ENCODE measurements around the gene PTPRG. TPM values are rescaled to one million over a fixed set of nuclear protein-coding genes. Genes with fewer than 3 reads are reported as not detected.
A peak's percentile ranks its signal among the peaks of the same experiment; 100 is the strongest.

PTPRG gene
- total RNA-seq, 4 donors from 2014 or later = 11.0 to 18.5 (median 14.9) TPM

- H3K4me3 ChIP-seq = no peak overlapping the region
- H3K27me3 ChIP-seq = no peaks in the 10 kb centered on the region
- H3K4me1 ChIP-seq = no peaks in the 10 kb centered on the region
- no peak for TF ChIP-seq POLR2AphosphoS5 (IDR thresholded peaks at IDR 0.05)
- TF ChIP-seq POLR2A (IDR thresholded peaks at IDR 0.05) = no peak
- TF ChIP-seq CTCF (IDR thresholded peaks at IDR 0.05) = no peak
- no peak for TF ChIP-seq EP300 (IDR thresholded peaks at IDR 0.05)
- DNase-seq (ENCODE audit: low spot score in 2 of 2) = no peak
- H3K27ac ChIP-seq = no peak overlapping the region
- no peaks in the 10 kb centered on the region for H3K9me3 ChIP-seq
- H3K36me3 ChIP-seq = no peaks in the 10 kb centered on the region
- 51% methylated on average over 3 of the region's 3 CpGs for WGBS
Observed at GRCh38 chr3:61610316-61610715, 48.9 kb downstream of the PTPRG start.

GRCh38 chr3:61612211-61613194 lies 51.1 kb downstream of the PTPRG start:
- no peak for DNase-seq (ENCODE audit: low spot score in 2 of 2)
- Histone ChIP-seq H3K27ac (no peak overlapping the region), H3K36me3 (no peaks in the 10 kb centered on the region), H3K27me3 (no peaks in the 10 kb centered on the region), H3K9me3 (no peaks in the 10 kb centered on the region), H3K4me1 (peaks cover 7% of the 10 kb centered on the region), H3K4me3 (no peak overlapping the region)
- 76% methylated on average over 13 of the region's 13 CpGs for WGBS
- TF ChIP-seq POLR2AphosphoS5 (IDR thresholded peaks at IDR 0.05) (no peak), CTCF (IDR thresholded peaks at IDR 0.05) (no peak), EP300 (IDR thresholded peaks at IDR 0.05) (no peak), POLR2A (IDR thresholded peaks at IDR 0.05) (no peak)

- Histone ChIP-seq H3K27me3 (no peaks in the 10 kb centered on the region), H3K9me3 (no peaks in the 10 kb centered on the region), H3K27ac (no peak overlapping the region), H3K4me3 (no peak overlapping the region), H3K4me1 (peaks cover 7% of the 10 kb centered on the region), H3K36me3 (no peaks in the 10 kb centered on the region)
- 94% methylated on average over 1 of the region's 1 CpG for WGBS
- TF ChIP-seq POLR2A (IDR thresholded peaks at IDR 0.05) = no peak
- no peak for TF ChIP-seq CTCF (IDR thresholded peaks at IDR 0.05)
- no peak for TF ChIP-seq POLR2AphosphoS5 (IDR thresholded peaks at IDR 0.05)
- TF ChIP-seq EP300 (IDR thresholded peaks at IDR 0.05) = no peak
- DNase-seq (ENCODE audit: low spot score in 2 of 2) = no peak
Observed at GRCh38 chr3:61613666-61614065, 52.3 kb downstream of the PTPRG start.

GRCh38 chr3:61615643-61616042 lies 54.3 kb downstream of the PTPRG start:
- Histone ChIP-seq H3K4me3 (no peak overlapping the region), H3K36me3 (no peaks in the 10 kb centered on the region), H3K27ac (peak overlapping the region; percentile 84), H3K27me3 (no peaks in the 10 kb centered on the region), H3K4me1 (peaks cover 7% of the 10 kb centered on the region), H3K9me3 (no peaks in the 10 kb centered on the region)
- no peak for DNase-seq (ENCODE audit: low spot score in 2 of 2)
- 95% methylated on average over 4 of the region's 4 CpGs for WGBS
- TF ChIP-seq POLR2A (IDR thresholded peaks at IDR 0.05) = no peak
- TF ChIP-seq POLR2AphosphoS5 (IDR thresholded peaks at IDR 0.05) = peak in 1 of 3 donors; percentile 62

GRCh38 chr3:61616586-61616985 lies 55.2 kb downstream of the PTPRG start:
- H3K9me3 ChIP-seq = no peaks in the 10 kb centered on the region
- H3K4me1 ChIP-seq = peaks cover 7% of the 10 kb centered on the region
- no peaks in the 10 kb centered on the region for H3K27me3 ChIP-seq
- WGBS = 97% methylated on average over 6 of the region's 6 CpGs
- H3K27ac ChIP-seq = peak overlapping the region; percentile 84
- H3K4me3 ChIP-seq = no peak overlapping the region
- no peaks in the 10 kb centered on the region for H3K36me3 ChIP-seq
- no peak for DNase-seq (ENCODE audit: low spot score in 2 of 2)
- TF ChIP-seq POLR2AphosphoS5 (IDR thresholded peaks at IDR 0.05) (no peak), EP300 (IDR thresholded peaks at IDR 0.05) (no peak), POLR2A (IDR thresholded peaks at IDR 0.05) (no peak)

GRCh38 chr3:61617041-61617440 lies 55.7 kb downstream of the PTPRG start:
- Histone ChIP-seq H3K36me3 (no peaks in the 10 kb centered on the region), H3K27me3 (no peaks in the 10 kb centered on the region), H3K4me3 (no peak overlapping the region), H3K4me1 (peaks cover 7% of the 10 kb centered on the region), H3K9me3 (no peaks in the 10 kb centered on the region), H3K27ac (peak overlapping the region; percentile 84)
- no peak for TF ChIP-seq EP300 (IDR thresholded peaks at IDR 0.05)
- TF ChIP-seq POLR2AphosphoS5 (IDR thresholded peaks at IDR 0.05) = no peak
- no peak for TF ChIP-seq CTCF (IDR thresholded peaks at IDR 0.05)
- no peak for TF ChIP-seq POLR2A (IDR thresholded peaks at IDR 0.05)
- DNase-seq (ENCODE audit: low spot score in 2 of 2) = no peak
- WGBS = 69% methylated on average over 4 of the region's 4 CpGs

All from suprapubic skin (tissue), 4 donors.